GM15510 (cell line): ENCODE results near the gene FBXO42.

Source experiments
- POLR2A ChIP-seq: IDR thresholded peaks from 3 replicates; pipeline ENCODE4 v1.6.1; 2011; ENCODE audit warnings: borderline replicate concordance; ENCODE audit not compliant: insufficient read length; ENCODE audit errors: extremely low read depth

The FBXO42 gene

GRCh38 chr1:16204634-16205333 is 147.5 kb downstream of the FBXO42 start:
- TF ChIP-seq POLR2A, result no peak

- no peak for TF ChIP-seq POLR2A
Measured at GRCh38 chr1:16204216-16204615, 148.1 kb downstream of the FBXO42 start.

GRCh38 chr1:16203550-16203949 is 148.7 kb downstream of the FBXO42 start:
- TF ChIP-seq POLR2A, result no peak

- TF ChIP-seq POLR2A, result no peak
Measured at GRCh38 chr1:16202281-16203210, 149.7 kb downstream of the FBXO42 start.

- no peak for TF ChIP-seq POLR2A
Measured at GRCh38 chr1:16199700-16200099, 152.6 kb downstream of the FBXO42 start.

- TF ChIP-seq POLR2A, result no peak
Measured at GRCh38 chr1:16199157-16199501, 153.2 kb downstream of the FBXO42 start.

- TF ChIP-seq POLR2A, result no peak
Measured at GRCh38 chr1:16198444-16199156, 153.7 kb downstream of the FBXO42 start.

- no peak for TF ChIP-seq POLR2A
Measured at GRCh38 chr1:16196874-16197273, 155.4 kb downstream of the FBXO42 start.
